ENCODE measurements around the gene FGF1. TPM values are rescaled to one million over a fixed set of nuclear protein-coding genes. Genes with fewer than 3 reads are reported as not detected.

Gene FGF1
- total and polyA plus RNA-seq, 2 donors: 0.99 to 1.6 TPM

- H3K4me1 ChIP-seq (ENCODE audit: control insufficient read depth in 2 of 2, insufficient read depth in 2 of 2, low read length in 2 of 2): peaks cover 7 to 11% of the 10 kb centered on the region in 2 donors
- 97% methylated on average over 7 of the region's 7 CpGs for WGBS
- no peaks in the 10 kb centered on the region for H3K36me3 ChIP-seq (ENCODE audit: control insufficient read depth in 2 of 2, insufficient read depth in 2 of 2, low read length in 1 of 2)
- DNase-seq (ENCODE audit: low read depth in 6 of 9, low spot score in 9 of 9): no peak
- H3K27ac ChIP-seq (ENCODE audit: low read depth in 1 of 2, low read length in 1 of 2): no peak overlapping the region
- H3K4me3 ChIP-seq (ENCODE audit: low read length in 2 of 2): no peak overlapping the region
- H3K9me3 ChIP-seq (ENCODE audit: control insufficient read depth in 2 of 2, insufficient read depth in 1 of 2, low read length in 1 of 2): no peaks in the 10 kb centered on the region
- H3K27me3 ChIP-seq (ENCODE audit: control insufficient read depth in 2 of 2, insufficient read depth in 1 of 2, low read length in 1 of 2): peaks cover 0 to 2% of the 10 kb centered on the region in 2 donors
Measured at GRCh38 chr5:142608081-142608480, 77.8 kb downstream of the FGF1 start.

DNA sequence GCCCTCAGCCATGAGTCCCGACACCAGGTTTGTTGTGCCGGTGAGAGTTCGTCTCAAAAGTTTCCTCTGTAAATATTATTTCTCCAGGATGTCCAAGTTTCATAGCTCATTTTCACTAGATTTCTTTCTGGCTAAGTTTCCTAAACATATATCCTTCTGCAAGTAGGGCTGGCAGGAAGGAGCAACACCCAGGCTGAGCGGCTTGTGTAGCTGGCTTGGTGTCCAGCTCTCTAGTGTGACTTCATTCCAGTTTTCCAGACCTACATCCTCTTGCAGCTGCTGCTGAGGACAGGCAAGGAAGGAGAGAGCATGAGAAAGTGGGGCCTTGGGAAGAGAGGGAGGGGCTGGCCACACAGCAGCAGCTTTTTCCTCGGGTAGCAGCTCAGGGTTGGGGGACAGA, 80.3 kb downstream of the FGF1 start:
- no peaks in the 10 kb centered on the region for H3K9me3 ChIP-seq (ENCODE audit: control insufficient read depth in 2 of 2, insufficient read depth in 1 of 2, low read length in 1 of 2)
- no peaks in the 10 kb centered on the region for H3K4me1 ChIP-seq (ENCODE audit: control insufficient read depth in 2 of 2, insufficient read depth in 2 of 2, low read length in 2 of 2)
- no peaks in the 10 kb centered on the region for H3K36me3 ChIP-seq (ENCODE audit: control insufficient read depth in 2 of 2, insufficient read depth in 2 of 2, low read length in 1 of 2)
- H3K27me3 ChIP-seq (ENCODE audit: control insufficient read depth in 2 of 2, insufficient read depth in 1 of 2, low read length in 1 of 2): peaks cover 4 to 12% of the 10 kb centered on the region in 2 donors
- H3K4me3 ChIP-seq (ENCODE audit: low read length in 2 of 2): no peak overlapping the region
- WGBS: 88% methylated on average over 5 of the region's 5 CpGs
- H3K27ac ChIP-seq (ENCODE audit: low read depth in 1 of 2, low read length in 1 of 2): no peak overlapping the region
- DNase-seq (ENCODE audit: low read depth in 6 of 9, low spot score in 9 of 9): no peak

DNA sequence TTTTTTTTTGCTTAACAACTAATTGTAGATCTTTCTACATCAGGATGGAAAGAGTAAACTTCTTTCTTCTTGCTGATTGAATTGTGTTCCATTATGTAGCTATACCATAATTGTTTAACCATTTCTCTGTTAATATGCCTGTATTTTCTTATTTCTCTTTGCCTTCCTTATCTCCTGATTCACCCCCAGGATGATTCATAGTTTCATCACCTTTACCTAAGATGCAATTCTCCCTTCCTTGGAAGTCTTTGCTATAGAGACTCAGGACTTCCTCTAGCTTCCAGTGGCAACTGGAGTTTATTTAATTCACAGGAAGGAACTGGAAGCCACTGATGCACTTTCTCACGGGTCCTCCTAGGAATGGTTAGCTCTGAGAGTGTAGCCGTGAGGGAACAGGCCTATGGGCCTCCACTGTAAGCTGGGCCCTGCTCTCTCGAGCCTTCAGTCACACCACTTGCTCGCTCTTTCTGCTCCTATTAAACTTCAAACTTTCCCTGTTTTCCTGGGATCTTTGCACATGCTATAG, 83.1 kb downstream of the FGF1 start:
- Histone ChIP-seq H3K4me1 (ENCODE audit: control insufficient read depth in 2 of 2, insufficient read depth in 2 of 2, low read length in 2 of 2) (no peaks in the 10 kb centered on the region), H3K27ac (ENCODE audit: low read depth in 1 of 2, low read length in 1 of 2) (no peak overlapping the region), H3K4me3 (ENCODE audit: low read length in 2 of 2) (no peak overlapping the region), H3K9me3 (ENCODE audit: control insufficient read depth in 2 of 2, insufficient read depth in 1 of 2, low read length in 1 of 2) (no peaks in the 10 kb centered on the region), H3K27me3 (ENCODE audit: control insufficient read depth in 2 of 2, insufficient read depth in 1 of 2, low read length in 1 of 2) (peaks cover 4 to 16% of the 10 kb centered on the region in 2 donors), H3K36me3 (ENCODE audit: control insufficient read depth in 2 of 2, insufficient read depth in 2 of 2, low read length in 1 of 2) (no peaks in the 10 kb centered on the region)
- DNase-seq (ENCODE audit: low read depth in 6 of 9, low spot score in 9 of 9): no peak
- WGBS: 85% methylated on average over 4 of the region's 4 CpGs

DNA sequence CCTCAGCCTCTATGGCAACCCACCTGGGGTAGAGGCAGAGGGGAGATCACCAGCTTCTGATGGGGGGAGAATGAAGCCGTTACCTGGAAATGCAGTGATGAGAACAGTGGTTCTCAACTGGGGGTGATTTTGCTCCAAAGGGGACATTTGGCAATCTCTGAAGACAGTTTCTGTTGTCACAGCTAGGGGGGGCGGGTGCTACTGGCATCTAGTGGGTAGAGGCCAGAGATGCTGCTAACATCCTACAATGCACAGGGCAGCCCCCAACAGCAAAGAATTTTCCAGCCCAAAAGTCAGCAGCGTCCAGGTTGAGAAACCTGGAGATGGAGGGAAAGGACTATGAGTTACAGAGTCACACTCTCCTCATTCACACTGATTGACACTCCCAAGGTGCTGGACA, 84.5 kb downstream of the FGF1 start:
- Histone ChIP-seq H3K27ac (ENCODE audit: low read depth in 1 of 2, low read length in 1 of 2) (no peak overlapping the region), H3K27me3 (ENCODE audit: control insufficient read depth in 2 of 2, insufficient read depth in 1 of 2, low read length in 1 of 2) (peaks cover 4 to 16% of the 10 kb centered on the region in 2 donors), H3K4me1 (ENCODE audit: control insufficient read depth in 2 of 2, insufficient read depth in 2 of 2, low read length in 2 of 2) (no peaks in the 10 kb centered on the region), H3K9me3 (ENCODE audit: control insufficient read depth in 2 of 2, insufficient read depth in 1 of 2, low read length in 1 of 2) (no peaks in the 10 kb centered on the region), H3K4me3 (ENCODE audit: low read length in 2 of 2) (no peak overlapping the region), H3K36me3 (ENCODE audit: control insufficient read depth in 2 of 2, insufficient read depth in 2 of 2, low read length in 1 of 2) (no peaks in the 10 kb centered on the region)
- WGBS: 95% methylated on average over 3 of the region's 3 CpGs
- DNase-seq (ENCODE audit: low read depth in 6 of 9, low spot score in 9 of 9): no peak

GRCh38 chr5:142600611-142601358, 85.1 kb downstream of the FGF1 start:
- Histone ChIP-seq H3K9me3 (ENCODE audit: control insufficient read depth in 2 of 2, insufficient read depth in 1 of 2, low read length in 1 of 2) (no peaks in the 10 kb centered on the region), H3K27ac (ENCODE audit: low read depth in 1 of 2, low read length in 1 of 2) (peak overlapping the region in 1 of 2 donors; percentile 20), H3K4me1 (ENCODE audit: control insufficient read depth in 2 of 2, insufficient read depth in 2 of 2, low read length in 2 of 2) (no peaks in the 10 kb centered on the region), H3K4me3 (ENCODE audit: low read length in 2 of 2) (no peak overlapping the region), H3K36me3 (ENCODE audit: control insufficient read depth in 2 of 2, insufficient read depth in 2 of 2, low read length in 1 of 2) (no peaks in the 10 kb centered on the region), H3K27me3 (ENCODE audit: control insufficient read depth in 2 of 2, insufficient read depth in 1 of 2, low read length in 1 of 2) (peaks cover 4 to 16% of the 10 kb centered on the region in 2 donors)
- 76% methylated on average over 20 of the region's 20 CpGs for WGBS
- DNase-seq (ENCODE audit: low read depth in 6 of 9, low spot score in 9 of 9): no peak

DNA sequence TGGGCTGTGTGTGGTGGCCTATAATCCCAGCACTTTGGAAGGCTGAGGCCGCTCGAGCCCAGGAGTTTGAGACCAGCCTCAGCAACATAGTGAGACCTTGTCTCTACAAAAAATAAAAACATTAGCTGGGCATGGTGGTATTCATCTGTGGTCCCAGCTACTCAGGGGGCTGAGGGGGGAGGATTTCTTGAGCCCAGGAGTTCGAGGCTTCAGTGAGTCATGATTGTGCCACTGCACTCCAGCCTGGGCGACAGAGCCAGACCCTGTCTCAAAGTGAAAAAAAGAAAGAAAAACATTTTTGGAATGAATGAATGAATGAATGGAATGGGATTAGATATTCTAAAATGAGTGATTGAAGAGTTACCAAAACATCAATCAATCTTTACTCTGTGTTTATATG, 85.8 kb downstream of the FGF1 start:
- no peaks in the 10 kb centered on the region for H3K36me3 ChIP-seq (ENCODE audit: control insufficient read depth in 2 of 2, insufficient read depth in 2 of 2, low read length in 1 of 2)
- peaks cover 6 to 16% of the 10 kb centered on the region in 2 donors for H3K27me3 ChIP-seq (ENCODE audit: control insufficient read depth in 2 of 2, insufficient read depth in 1 of 2, low read length in 1 of 2)
- no peak for DNase-seq (ENCODE audit: low read depth in 6 of 9, low spot score in 9 of 9)
- WGBS: 92% methylated on average over 4 of the region's 4 CpGs
- no peaks in the 10 kb centered on the region for H3K9me3 ChIP-seq (ENCODE audit: control insufficient read depth in 2 of 2, insufficient read depth in 1 of 2, low read length in 1 of 2)
- H3K4me3 ChIP-seq (ENCODE audit: low read length in 2 of 2): no peak overlapping the region
- no peaks in the 10 kb centered on the region for H3K4me1 ChIP-seq (ENCODE audit: control insufficient read depth in 2 of 2, insufficient read depth in 2 of 2, low read length in 2 of 2)
- H3K27ac ChIP-seq (ENCODE audit: low read depth in 1 of 2, low read length in 1 of 2): no peak overlapping the region

- DNase-seq (ENCODE audit: low read depth in 6 of 9, low spot score in 9 of 9): no peak
- Histone ChIP-seq H3K27me3 (ENCODE audit: control insufficient read depth in 2 of 2, insufficient read depth in 1 of 2, low read length in 1 of 2) (peaks cover 9 to 16% of the 10 kb centered on the region in 2 donors), H3K4me3 (ENCODE audit: low read length in 2 of 2) (no peak overlapping the region), H3K4me1 (ENCODE audit: control insufficient read depth in 2 of 2, insufficient read depth in 2 of 2, low read length in 2 of 2) (no peaks in the 10 kb centered on the region), H3K36me3 (ENCODE audit: control insufficient read depth in 2 of 2, insufficient read depth in 2 of 2, low read length in 1 of 2) (no peaks in the 10 kb centered on the region), H3K27ac (ENCODE audit: low read depth in 1 of 2, low read length in 1 of 2) (no peak overlapping the region), H3K9me3 (ENCODE audit: control insufficient read depth in 2 of 2, insufficient read depth in 1 of 2, low read length in 1 of 2) (no peaks in the 10 kb centered on the region)
Measured at GRCh38 chr5:142598338-142598700, 87.6 kb downstream of the FGF1 start.

DNA sequence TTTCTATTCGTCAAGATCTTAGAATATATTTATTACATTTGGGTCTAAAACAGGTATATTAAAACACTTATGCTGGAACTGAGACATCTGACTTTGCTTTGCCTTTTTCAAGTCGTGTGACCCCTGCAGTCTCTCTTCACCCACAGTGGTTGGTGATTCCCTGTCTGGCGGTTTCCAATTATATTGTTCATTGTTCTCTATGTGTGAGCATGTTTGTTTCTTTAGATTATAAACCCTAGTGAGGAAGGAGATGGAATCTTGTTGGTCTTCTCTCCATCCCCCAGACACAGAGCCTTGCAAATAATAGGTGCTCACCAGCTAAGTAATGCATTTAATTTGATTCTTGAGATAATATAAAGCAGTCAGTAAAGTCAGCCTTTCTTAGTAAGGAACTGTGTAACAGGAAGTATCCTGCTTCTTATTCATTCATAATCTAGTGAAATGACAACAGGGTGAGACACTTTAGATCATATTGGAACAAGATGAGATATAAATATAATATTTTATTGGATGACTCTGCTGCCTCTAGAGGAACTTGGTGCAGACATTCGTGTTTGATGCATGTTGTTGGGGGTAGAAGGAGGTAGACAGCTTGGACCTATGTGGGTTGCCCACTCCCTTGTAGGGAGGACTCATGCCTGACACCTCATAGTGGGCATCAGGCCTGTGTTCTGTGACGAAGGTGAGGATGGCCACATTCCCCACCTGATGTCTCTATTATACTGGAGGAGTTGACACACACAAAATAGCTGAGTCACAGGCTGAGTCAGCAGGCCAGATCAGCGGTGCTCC, 88.1 kb downstream of the FGF1 start:
- 65% methylated on average over 6 of the region's 6 CpGs for WGBS
- DNase-seq (ENCODE audit: low read depth in 6 of 9, low spot score in 9 of 9): no peak
- Histone ChIP-seq H3K27ac (ENCODE audit: low read depth in 1 of 2, low read length in 1 of 2) (no peak overlapping the region), H3K36me3 (ENCODE audit: control insufficient read depth in 2 of 2, insufficient read depth in 2 of 2, low read length in 1 of 2) (no peaks in the 10 kb centered on the region), H3K27me3 (ENCODE audit: control insufficient read depth in 2 of 2, insufficient read depth in 1 of 2, low read length in 1 of 2) (peaks cover 9 to 16% of the 10 kb centered on the region in 2 donors), H3K4me3 (ENCODE audit: low read length in 2 of 2) (no peak overlapping the region), H3K4me1 (ENCODE audit: control insufficient read depth in 2 of 2, insufficient read depth in 2 of 2, low read length in 2 of 2) (no peaks in the 10 kb centered on the region), H3K9me3 (ENCODE audit: control insufficient read depth in 2 of 2, insufficient read depth in 1 of 2, low read length in 1 of 2) (no peaks in the 10 kb centered on the region)

- H3K4me1 ChIP-seq (ENCODE audit: control insufficient read depth in 2 of 2, insufficient read depth in 2 of 2, low read length in 2 of 2): no peaks in the 10 kb centered on the region
- WGBS: 98% methylated on average over 3 of the region's 3 CpGs
- H3K4me3 ChIP-seq (ENCODE audit: low read length in 2 of 2): no peak overlapping the region
- no peaks in the 10 kb centered on the region for H3K36me3 ChIP-seq (ENCODE audit: control insufficient read depth in 2 of 2, insufficient read depth in 2 of 2, low read length in 1 of 2)
- H3K9me3 ChIP-seq (ENCODE audit: control insufficient read depth in 2 of 2, insufficient read depth in 1 of 2, low read length in 1 of 2): no peaks in the 10 kb centered on the region
- H3K27me3 ChIP-seq (ENCODE audit: control insufficient read depth in 2 of 2, insufficient read depth in 1 of 2, low read length in 1 of 2): peaks cover 9 to 16% of the 10 kb centered on the region in 2 donors
- H3K27ac ChIP-seq (ENCODE audit: low read depth in 1 of 2, low read length in 1 of 2): no peak overlapping the region
- no peak for DNase-seq (ENCODE audit: low read depth in 6 of 9, low spot score in 9 of 9)
Measured at GRCh38 chr5:142597025-142597424, 88.9 kb downstream of the FGF1 start.
